GM12873 (cell line): ENCODE results near the gene JAG2.

Experiments used
- TF ChIP-seq, protein P1 (sequence below): IDR thresholded peaks from 2 replicates; pipeline ENCODE4 v1.5.1; 2012; ENCODE audit warnings: low read depth, mild to moderate bottlenecking, moderate library complexity, low read length, control low read depth; ENCODE audit not compliant: insufficient read depth; ENCODE audit errors: missing control alignments

Gene JAG2

DNA sequence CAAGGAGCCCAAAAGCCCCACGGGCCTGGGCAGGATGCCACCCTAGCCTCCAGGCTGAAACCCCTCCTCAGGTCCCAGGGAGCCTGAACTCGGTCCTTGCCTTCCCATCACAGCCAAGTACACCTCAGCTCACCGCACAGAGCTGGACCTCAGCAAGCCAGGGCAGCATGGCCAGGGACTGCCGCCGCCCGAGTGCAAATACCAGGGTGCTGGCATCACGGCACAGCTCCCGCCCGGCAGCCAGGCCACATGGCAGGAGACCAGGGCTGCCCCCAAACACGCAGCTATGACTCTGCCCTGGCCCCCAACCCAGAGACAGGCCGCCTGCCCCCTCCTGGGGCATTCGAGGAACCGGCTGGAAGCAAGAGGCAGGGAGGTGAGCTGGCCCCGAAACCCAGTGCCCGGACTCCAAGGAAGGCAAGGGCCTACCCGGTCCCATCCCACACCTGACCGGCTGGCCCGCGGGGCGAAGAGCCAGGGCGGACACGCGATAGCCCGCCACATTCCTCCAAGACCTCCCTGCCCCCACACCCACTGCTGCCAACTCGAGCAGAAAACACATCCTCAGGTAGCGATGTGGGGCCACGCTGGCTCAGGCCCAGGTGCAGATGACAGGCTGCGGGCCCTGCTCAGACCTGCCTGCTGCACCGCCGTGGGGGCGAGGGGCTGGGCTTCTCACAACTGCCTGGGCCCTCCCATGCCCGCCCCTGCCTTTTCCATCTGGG, 2.7 kb downstream of the JAG2 start:
- TF ChIP-seq, protein P1, sequence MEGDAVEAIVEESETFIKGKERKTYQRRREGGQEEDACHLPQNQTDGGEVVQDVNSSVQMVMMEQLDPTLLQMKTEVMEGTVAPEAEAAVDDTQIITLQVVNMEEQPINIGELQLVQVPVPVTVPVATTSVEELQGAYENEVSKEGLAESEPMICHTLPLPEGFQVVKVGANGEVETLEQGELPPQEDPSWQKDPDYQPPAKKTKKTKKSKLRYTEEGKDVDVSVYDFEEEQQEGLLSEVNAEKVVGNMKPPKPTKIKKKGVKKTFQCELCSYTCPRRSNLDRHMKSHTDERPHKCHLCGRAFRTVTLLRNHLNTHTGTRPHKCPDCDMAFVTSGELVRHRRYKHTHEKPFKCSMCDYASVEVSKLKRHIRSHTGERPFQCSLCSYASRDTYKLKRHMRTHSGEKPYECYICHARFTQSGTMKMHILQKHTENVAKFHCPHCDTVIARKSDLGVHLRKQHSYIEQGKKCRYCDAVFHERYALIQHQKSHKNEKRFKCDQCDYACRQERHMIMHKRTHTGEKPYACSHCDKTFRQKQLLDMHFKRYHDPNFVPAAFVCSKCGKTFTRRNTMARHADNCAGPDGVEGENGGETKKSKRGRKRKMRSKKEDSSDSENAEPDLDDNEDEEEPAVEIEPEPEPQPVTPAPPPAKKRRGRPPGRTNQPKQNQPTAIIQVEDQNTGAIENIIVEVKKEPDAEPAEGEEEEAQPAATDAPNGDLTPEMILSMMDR: no peak

DNA sequence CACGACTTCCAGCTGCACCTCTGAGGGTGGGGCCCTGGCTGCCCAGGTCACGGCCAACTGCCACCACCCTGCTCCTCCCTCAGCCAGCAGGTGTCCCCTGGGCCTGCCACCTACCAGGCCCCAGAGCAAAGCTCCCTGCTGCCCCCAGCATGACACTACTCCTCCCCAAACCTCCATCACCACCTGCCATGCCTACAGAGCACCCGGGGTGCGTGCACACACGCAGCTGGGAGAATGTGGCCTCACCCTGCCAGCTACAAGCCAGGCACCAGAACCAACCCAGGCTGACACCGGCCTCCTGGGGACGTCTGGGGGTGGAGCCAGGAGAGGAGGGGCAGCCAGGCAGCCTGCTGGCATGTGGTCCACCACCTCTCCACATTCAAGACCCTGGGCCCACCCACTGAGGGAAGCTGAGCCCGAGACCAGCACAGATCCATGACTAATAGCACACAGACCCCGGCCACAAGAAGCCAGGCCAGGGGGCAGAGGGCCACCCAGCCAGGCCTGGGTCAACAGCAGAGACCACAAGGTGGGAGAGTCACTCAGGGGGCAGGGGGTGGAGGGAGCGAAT, 3.4 kb downstream of the JAG2 start:
- TF ChIP-seq, protein P1: no peak

DNA sequence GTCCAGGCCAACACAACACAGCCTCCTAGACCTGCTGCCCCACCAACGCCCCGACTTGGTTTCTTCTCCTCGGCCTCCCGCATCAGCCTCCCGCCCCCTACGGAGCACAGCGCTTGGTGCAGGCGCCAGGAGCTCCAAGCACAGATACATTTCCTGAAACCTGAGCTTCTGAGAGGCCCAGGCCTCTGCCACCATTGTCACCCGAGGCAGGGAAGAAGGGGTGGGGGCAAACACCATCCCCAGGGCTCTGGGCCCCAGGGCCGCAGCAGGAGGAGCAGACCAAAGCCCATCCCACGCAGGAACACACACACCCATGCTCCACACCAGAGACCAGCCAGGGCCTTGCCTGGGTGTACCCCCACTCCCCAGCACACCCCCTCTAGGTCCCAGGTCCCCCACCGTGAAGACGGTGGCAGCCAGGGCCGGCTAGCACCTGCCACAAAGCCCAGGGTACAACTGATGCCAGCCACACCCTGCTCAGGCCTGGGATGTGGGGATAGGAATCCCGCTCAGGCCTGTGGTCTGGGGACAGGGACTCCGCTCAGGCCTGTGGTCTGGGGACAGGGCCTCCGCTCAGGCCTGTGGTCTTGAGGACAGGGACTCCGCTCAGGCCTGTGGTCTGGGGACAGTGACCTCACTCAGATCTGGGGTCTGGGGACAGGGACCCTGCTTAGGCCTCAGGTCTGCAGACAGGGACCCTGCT, 5.4 kb downstream of the JAG2 start:
- TF ChIP-seq, protein P1: no peak

DNA sequence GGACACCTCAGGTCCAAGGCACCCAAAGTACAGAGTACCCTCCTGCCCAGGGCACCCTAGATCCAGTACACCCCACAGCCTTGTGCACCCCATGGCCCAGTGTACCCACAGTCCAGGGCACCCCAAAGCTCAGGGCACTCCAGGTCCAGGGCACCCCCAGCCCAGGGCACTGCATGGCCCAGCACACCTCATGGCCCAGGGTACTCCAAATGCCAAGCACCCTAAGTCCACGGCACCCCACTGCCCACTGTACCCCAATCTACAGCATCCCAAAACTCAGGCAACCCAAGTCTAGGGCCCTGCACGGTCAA, 6.0 kb downstream of the JAG2 start:
- TF ChIP-seq, protein P1: no peak

- TF ChIP-seq, protein P1: no peak
These were observed 6.5 kb downstream of the JAG2 start for GRCh38 chr14:105161964-105162668.

DNA sequence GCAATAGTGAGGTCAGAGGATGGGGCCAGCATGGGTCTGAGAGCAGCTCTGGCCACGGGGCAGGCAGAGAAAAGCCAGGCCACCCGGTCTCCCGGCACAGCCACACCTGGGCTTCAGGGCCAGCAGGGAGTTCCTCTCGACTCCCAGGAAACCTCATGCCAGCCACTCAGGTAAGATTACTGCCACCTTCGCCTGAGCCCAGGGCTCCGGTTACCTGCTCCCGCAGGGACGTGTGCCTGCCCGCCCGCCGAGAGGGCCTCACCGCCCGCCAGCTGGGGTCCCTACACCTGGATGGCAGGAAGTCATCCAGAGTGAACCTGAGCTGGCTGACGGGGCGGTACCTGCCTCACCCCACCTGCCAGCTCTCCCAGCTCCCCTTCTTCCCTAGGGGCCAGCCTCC, 7.3 kb downstream of the JAG2 start:
- TF ChIP-seq, protein P1: no peak

GRCh38 chr14:105160776-105161175, 7.8 kb downstream of the JAG2 start:
- TF ChIP-seq, protein P1: no peak
